GM12878 (cell line): ENCODE measurements around the gene EHD4. TPM values are rescaled to one million over a fixed set of nuclear protein-coding genes. Genes with fewer than 3 reads are reported as not detected.

Experiments
- ATAC-seq: fragments of 200-7000 bp; cut with Tn5 transposase; 3 replicates; pipeline ENCODE4 v1.9.1; 2020; ENCODE audit warnings: mild to moderate bottlenecking, moderate library complexity
- BruUV-seq: library from RNA; stranded (reverse); fragments of 400-500 nt; replicated peaks from 2 replicates; lab custom pipeline; 2021; lab: Mats Ljungman, UMichigan
- CTCF ChIA-PET: fragments of 300-600 bp; sonication (Branson Sonifier 250); formaldehyde crosslinking; extraction: SDS; loops from one replicate; lab custom pipeline; 2021; ENCODE audit warnings: inconsistent platforms; lab: Yijun Ruan, JAX
- POLR2A ChIA-PET: fragments of 350-600 bp; formaldehyde crosslinking; extraction: SDS; loops from one replicate; lab custom pipeline; 2021; ENCODE audit warnings: inconsistent platforms; lab: Charles Lee
- RAD21 ChIA-PET: fragments of 300-600 bp; sonication (Branson Sonifier 250); formaldehyde crosslinking; loops from one replicate; lab custom pipeline; 2023; ENCODE audit warnings: antibody characterized with exemption; ENCODE audit not compliant: unreplicated experiment; lab: Charles Lee
- SMC1A ChIA-PET: fragments of 300-600 bp; sonication (Branson Sonifier 250); formaldehyde crosslinking; loops from one replicate; lab custom pipeline; 2023; ENCODE audit not compliant: unreplicated experiment, uncharacterized antibody; lab: Charles Lee
- DNase-seq: peaks from one replicate; pipeline ENCODE4 v3.0.0-alpha.2; 2011; ENCODE audit warnings: low read depth, low spot score
- FAIRE-seq: peaks from 3 replicates; lab custom pipeline; 2011; peaks lifted over from hg19 to GRCh38; lab: Jason Lieb, UNC
- H2AFZ ChIP-seq: 2 replicates; pipeline ENCODE4 v1.6.0; 2011; ENCODE audit warnings: low read depth, low read length, control low read depth; ENCODE audit not compliant: control insufficient read depth
- H3K27ac ChIP-seq: 2 replicates; pipeline ENCODE4 v1.5.1; 2011; ENCODE audit warnings: control low read depth; ENCODE audit not compliant: control insufficient read depth, insufficient read depth
- H3K27me3 ChIP-seq, 2 experiments: replicated peaks in 1 of 2; 2 replicates each; pipeline versions ENCODE4 v1.6.0 to v1.6.1; 2011; ENCODE audit warnings: low read length in 1 of 2; ENCODE audit not compliant: control insufficient read depth in 2 of 2, insufficient read depth in 2 of 2
- H3K36me3 ChIP-seq, 2 experiments: 2 replicates each; pipeline ENCODE4 v1.5.1; 2011; ENCODE audit warnings: low read length in 1 of 2; ENCODE audit not compliant: control insufficient read depth in 2 of 2, insufficient read depth in 2 of 2
- H3K4me1 ChIP-seq: 2 replicates; pipeline ENCODE4 v1.6.1; 2011; ENCODE audit warnings: mild to moderate bottlenecking, low read length, moderate library complexity, mixed read lengths; ENCODE audit not compliant: control insufficient read depth, insufficient read depth
- H3K4me2 ChIP-seq: 2 replicates; pipeline ENCODE4 v1.6.0; 2011; ENCODE audit warnings: control low read depth; ENCODE audit not compliant: control insufficient read depth, insufficient read depth
- H3K4me3 ChIP-seq: fragments of 200-600 bp; sonication (generic); 2 replicates; pipeline ENCODE4 v1.5.1; 2016
- H3K79me2 ChIP-seq: 2 replicates; pipeline ENCODE4 v1.6.0; 2011; ENCODE audit warnings: low read length; ENCODE audit not compliant: control insufficient read depth, insufficient read depth
- H3K9ac ChIP-seq: 2 replicates; pipeline ENCODE4 v1.8.0; 2011; ENCODE audit warnings: low read length, control low read depth, mixed read lengths; ENCODE audit not compliant: control insufficient read depth, insufficient read depth
- H3K9me3 ChIP-seq: replicated peaks from 3 replicates; pipeline ENCODE4 v1.5.1; 2011; ENCODE audit warnings: mild to moderate bottlenecking, low read length; ENCODE audit not compliant: control insufficient read depth, insufficient read depth
- H4K20me1 ChIP-seq: 2 replicates; pipeline ENCODE4 v1.6.0; 2011; ENCODE audit not compliant: control insufficient read depth, insufficient read depth
- BCL11A ChIP-seq: IDR thresholded peaks from 2 replicates; pipeline ENCODE4 v1.6.1; 2011; ENCODE audit warnings: low read depth, low read length
- ETV6 ChIP-seq, 2 experiments: fragments of 450-650 bp in 1 of 2; IDR thresholded peaks in 1 of 2; conservative IDR thresholded peaks in 1 of 2; 2 replicates each; pipeline ENCODE4 v1.6.1; 2014; ENCODE audit warnings: antibody characterized with exemption in 1 of 2, borderline replicate concordance in 1 of 2, low read depth in 1 of 2, mild to moderate bottlenecking in 1 of 2, moderate library complexity in 1 of 2
- SREBF2 ChIP-seq: IDR thresholded peaks from 2 replicates; pipeline ENCODE4 v1.6.1; 2012; ENCODE audit warnings: mild to moderate bottlenecking, low read length
- WGBS: methylation state at CpG from one replicate; pipeline ENCODE4 v1.1.6; 2016; ENCODE audit warnings: low lambda C conversion rate; ENCODE audit not compliant: insufficient replicate concordance, insufficient coverage; ENCODE audit errors: missing lambda C conversion rate; 5-methylcytosine and 5-hydroxymethylcytosine counted together
- in situ Hi-C: fragments of 300-500 bp; cut with MboI; formaldehyde crosslinking; loops from 9 replicates; pipeline ENCODE4 v1.14.3; 2018; ENCODE audit warnings: mixed read lengths
- intact Hi-C: fragments of 100-400 bp; cut with micrococcal nuclease; formaldehyde crosslinking; loops from one replicate; pipeline ENCODE4 v1.14.2; 2022; ENCODE audit not compliant: unreplicated experiment
- polyA plus RNA-seq, 11 experiments: library from polyadenylated mRNA; depleted of rRNA in 4 of 11; unstranded in 6 of 11; stranded (reverse) in 5 of 11; fragments of >200 nt; fragmentation: Nextera tagmentation in 4 of 11; fragmentation: Illumina TruSeq in 1 of 11; extraction: Ambion mirVana in 4 of 11; extraction: Trizol in 1 of 11; gene quantifications; 1 replicate in 1 of 11; 2 replicates in 10 of 11; pipeline versions ENCODE4 v1.2.1 to v1.2.3, GENCODE V29; 2011 to 2016; ENCODE audit warnings: inconsistent platforms in 2 of 11, missing spikeins in 2 of 11, low read depth in 1 of 11
- total RNA-seq, 4 experiments: library from RNA; depleted of rRNA in 3 of 4; stranded (reverse); fragments of >200 nt in 3 of 4; fragmentation: Illumina TruSeq in 1 of 4; extraction: Trizol in 1 of 4; gene quantifications; 2 replicates each; pipeline versions ENCODE4 v1.2.1 to v1.2.3, GENCODE V29; 2013 to 2021
- TF ChIP-seq, protein P1 (sequence below): IDR thresholded peaks from 2 replicates; pipeline ENCODE4 v1.6.1; 2012; ENCODE audit warnings: low read depth, low read length, improper control_type of control experiment
- TF ChIP-seq, protein P2 (sequence below): fragments of 450-650 bp; IDR thresholded peaks from 2 replicates; pipeline ENCODE4 v1.6.1; 2016; ENCODE audit warnings: mild to moderate bottlenecking
- TF ChIP-seq, protein P3 (sequence below): fragments of 450-650 bp; IDR thresholded peaks from 2 replicates; pipeline ENCODE4 v1.6.1; 2018; ENCODE audit warnings: borderline replicate concordance, mild to moderate bottlenecking; ENCODE audit not compliant: partially characterized antibody
- TF ChIP-seq, protein P4 (sequence below): fragments of 450-650 bp; formaldehyde crosslinking; IDR thresholded peaks from 2 replicates; pipeline ENCODE4 v1.4.0; 2022; ENCODE audit warnings: mild to moderate bottlenecking, moderate library complexity

The EHD4 gene
- total and polyA plus RNA-seq, 10 of the 15 experiments (the other 5 are each of a cell fraction or from before 2014, with no cell fraction given) = 4.2 to 62.9 (median 44.7) TPM

DNA sequence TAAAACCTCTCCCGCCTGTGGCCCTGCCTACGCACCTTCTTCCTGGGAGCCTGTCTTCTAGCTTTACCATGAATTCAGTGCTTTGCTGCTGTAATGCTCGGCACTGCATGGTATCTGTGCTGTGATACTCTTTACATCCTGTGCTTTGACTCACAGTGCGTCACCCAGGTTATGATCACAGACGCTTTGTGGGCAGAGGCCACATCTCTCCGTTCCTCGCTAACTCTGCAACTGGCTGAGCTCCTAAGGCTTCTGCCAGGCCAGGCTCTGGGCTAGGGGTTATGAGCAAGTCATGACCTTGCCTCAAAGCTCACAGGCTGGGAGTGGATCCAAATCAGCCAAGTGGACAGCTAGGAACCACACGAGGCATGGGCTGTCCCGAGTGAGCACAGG lies 101.7 kb downstream of the EHD4 start:
- no peaks in the 10 kb centered on the region for H3K79me2 ChIP-seq
- DNase-seq (no peak), FAIRE-seq (no peak), ATAC-seq (no peak)
- no peak overlapping the region for H3K4me3 ChIP-seq
- H3K4me2 ChIP-seq = no peak overlapping the region
- CTCF ChIA-PET = no interaction called here
- in situ Hi-C loops = no loop called here
- intact Hi-C loops = no loop called here
- no TSS peak for BruUV-seq
- H3K9me3 ChIP-seq = no peaks in the 10 kb centered on the region
- RAD21 ChIA-PET = no interaction called here
- POLR2A ChIA-PET = no interaction called here
- SMC1A ChIA-PET = no interaction called here
- WGBS = 60% methylated on average over 9 of the region's 9 CpGs
- no peak overlapping the region for H2AFZ ChIP-seq
- no peaks in the 10 kb centered on the region; a peak in 2 of 4 replicates for H3K27me3 ChIP-seq
- H3K4me1 ChIP-seq = no peaks in the 10 kb centered on the region
- no peaks in the 10 kb centered on the region for H3K36me3 ChIP-seq
- H4K20me1 ChIP-seq = no peaks in the 10 kb centered on the region
- H3K27ac ChIP-seq = no peak overlapping the region
- TF ChIP-seq, protein P1, sequence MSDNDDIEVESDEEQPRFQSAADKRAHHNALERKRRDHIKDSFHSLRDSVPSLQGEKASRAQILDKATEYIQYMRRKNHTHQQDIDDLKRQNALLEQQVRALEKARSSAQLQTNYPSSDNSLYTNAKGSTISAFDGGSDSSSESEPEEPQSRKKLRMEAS = no peak
- no peak for TF ChIP-seq ETV6 (conservative IDR thresholded peaks at IDR 0.05 in 1 of 2, IDR thresholded peaks at IDR 0.05 in 1 of 2; ENCODE audit: borderline replicate concordance in 1 of 2, low read depth in 1 of 2)
- TF ChIP-seq, protein P2, sequence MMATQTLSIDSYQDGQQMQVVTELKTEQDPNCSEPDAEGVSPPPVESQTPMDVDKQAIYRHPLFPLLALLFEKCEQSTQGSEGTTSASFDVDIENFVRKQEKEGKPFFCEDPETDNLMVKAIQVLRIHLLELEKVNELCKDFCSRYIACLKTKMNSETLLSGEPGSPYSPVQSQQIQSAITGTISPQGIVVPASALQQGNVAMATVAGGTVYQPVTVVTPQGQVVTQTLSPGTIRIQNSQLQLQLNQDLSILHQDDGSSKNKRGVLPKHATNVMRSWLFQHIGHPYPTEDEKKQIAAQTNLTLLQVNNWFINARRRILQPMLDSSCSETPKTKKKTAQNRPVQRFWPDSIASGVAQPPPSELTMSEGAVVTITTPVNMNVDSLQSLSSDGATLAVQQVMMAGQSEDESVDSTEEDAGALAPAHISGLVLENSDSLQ = no peak
- no peak for TF ChIP-seq SREBF2
- no peak for TF ChIP-seq BCL11A
- TF ChIP-seq, protein P3, sequence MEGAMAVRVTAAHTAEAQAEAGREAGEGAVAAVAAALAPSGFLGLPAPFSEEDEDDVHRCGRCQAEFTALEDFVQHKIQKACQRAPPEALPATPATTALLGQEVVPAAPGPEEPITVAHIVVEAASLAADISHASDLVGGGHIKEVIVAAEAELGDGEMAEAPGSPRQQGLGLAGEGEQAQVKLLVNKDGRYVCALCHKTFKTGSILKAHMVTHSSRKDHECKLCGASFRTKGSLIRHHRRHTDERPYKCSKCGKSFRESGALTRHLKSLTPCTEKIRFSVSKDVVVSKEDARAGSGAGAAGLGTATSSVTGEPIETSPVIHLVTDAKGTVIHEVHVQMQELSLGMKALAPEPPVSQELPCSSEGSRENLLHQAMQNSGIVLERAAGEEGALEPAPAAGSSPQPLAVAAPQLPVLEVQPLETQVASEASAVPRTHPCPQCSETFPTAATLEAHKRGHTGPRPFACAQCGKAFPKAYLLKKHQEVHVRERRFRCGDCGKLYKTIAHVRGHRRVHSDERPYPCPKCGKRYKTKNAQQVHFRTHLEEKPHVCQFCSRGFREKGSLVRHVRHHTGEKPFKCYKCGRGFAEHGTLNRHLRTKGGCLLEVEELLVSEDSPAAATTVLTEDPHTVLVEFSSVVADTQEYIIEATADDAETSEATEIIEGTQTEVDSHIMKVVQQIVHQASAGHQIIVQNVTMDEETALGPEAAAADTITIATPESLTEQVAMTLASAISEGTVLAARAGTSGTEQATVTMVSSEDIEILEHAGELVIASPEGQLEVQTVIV = no peak
- TF ChIP-seq, protein P4, sequence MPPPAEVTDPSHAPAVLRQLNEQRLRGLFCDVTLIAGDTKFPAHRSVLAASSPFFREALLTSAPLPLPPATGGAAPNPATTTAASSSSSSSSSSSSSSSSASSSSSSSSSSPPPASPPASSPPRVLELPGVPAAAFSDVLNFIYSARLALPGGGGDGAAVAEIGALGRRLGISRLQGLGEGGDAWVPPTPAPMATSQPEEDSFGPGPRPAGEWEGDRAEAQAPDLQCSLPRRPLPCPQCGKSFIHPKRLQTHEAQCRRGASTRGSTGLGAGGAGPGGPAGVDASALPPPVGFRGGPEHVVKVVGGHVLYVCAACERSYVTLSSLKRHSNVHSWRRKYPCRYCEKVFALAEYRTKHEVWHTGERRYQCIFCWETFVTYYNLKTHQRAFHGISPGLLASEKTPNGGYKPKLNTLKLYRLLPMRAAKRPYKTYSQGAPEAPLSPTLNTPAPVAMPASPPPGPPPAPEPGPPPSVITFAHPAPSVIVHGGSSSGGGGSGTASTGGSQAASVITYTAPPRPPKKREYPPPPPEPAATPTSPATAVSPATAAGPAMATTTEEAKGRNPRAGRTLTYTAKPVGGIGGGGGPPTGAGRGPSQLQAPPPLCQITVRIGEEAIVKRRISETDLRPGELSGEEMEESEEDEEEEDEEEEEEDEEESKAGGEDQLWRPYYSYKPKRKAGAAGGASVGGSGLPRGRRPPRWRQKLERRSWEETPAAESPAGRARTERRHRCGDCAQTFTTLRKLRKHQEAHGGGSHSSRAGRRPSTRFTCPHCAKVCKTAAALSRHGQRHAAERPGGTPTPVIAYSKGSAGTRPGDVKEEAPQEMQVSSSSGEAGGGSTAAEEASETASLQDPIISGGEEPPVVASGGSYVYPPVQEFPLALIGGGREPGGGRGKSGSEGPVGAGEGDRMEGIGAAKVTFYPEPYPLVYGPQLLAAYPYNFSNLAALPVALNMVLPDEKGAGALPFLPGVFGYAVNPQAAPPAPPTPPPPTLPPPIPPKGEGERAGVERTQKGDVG (CRISPR knock-in tag) = no peak
- H3K9ac ChIP-seq = no peak overlapping the region
